HG02798 (cell line): Measurements from ENCODE around the gene DHRS4L2.
"Not testable (repeated sequence)": the region's sequence is repeated elsewhere in the genome, so short reads cannot be mapped to it uniquely, and the experiment has no call there.

Source experiments
- ATAC-seq: cut with Tn5 transposase; IDR thresholded peaks from one replicate; pipeline ENCODE4 v1.9.1; 2021; ENCODE audit warnings: mild to moderate bottlenecking; ENCODE audit not compliant: unreplicated experiment, poor library complexity

Gene DHRS4L2

GRCh38 chr14:23988607-23989363, at the start of gene DHRS4L2:
DHRS4L2 (plus strand) TSS chr14:23988929; CDS start chr14:23988948, 19 bp downstream.
- ATAC-seq, result peak; percentile 95

GRCh38 chr14:23939607-23940326, 49.0 kb upstream of the DHRS4L2 start:
- ATAC-seq, result no peak

GRCh38 chr14:23941230-23941629, 47.5 kb upstream of the DHRS4L2 start:
- no peak for ATAC-seq

GRCh38 chr14:23941669-23942068, 47.1 kb upstream of the DHRS4L2 start:
- no peak for ATAC-seq

- ATAC-seq, result no peak
Measured at GRCh38 chr14:23942587-23942986, 46.1 kb upstream of the DHRS4L2 start.

- ATAC-seq, result not testable (repeated sequence)
Measured at GRCh38 chr14:23949069-23949468, 39.7 kb upstream of the DHRS4L2 start.

GRCh38 chr14:23950411-23951135, 38.2 kb upstream of the DHRS4L2 start:
- no peak for ATAC-seq

GRCh38 chr14:23951136-23951466, 37.6 kb upstream of the DHRS4L2 start:
- not testable (repeated sequence) for ATAC-seq

GRCh38 chr14:23951590-23952201, 37.0 kb upstream of the DHRS4L2 start:
- no peak for ATAC-seq

GRCh38 chr14:23953116-23953463, 35.6 kb upstream of the DHRS4L2 start:
- ATAC-seq, result not testable (repeated sequence)

GRCh38 chr14:23953464-23954278, 35.1 kb upstream of the DHRS4L2 start, which contains the start of gene DHRS4:
DHRS4 (plus strand) TSS chr14:23953770; CDS start chr14:23953789, 19 bp downstream.
- ATAC-seq, result peak; percentile 92

GRCh38 chr14:23954279-23954614, 34.5 kb upstream of the DHRS4L2 start:
- ATAC-seq, result peak; percentile 8

GRCh38 chr14:23954965-23955364, 33.8 kb upstream of the DHRS4L2 start:
- not testable (repeated sequence) for ATAC-seq

GRCh38 chr14:23955811-23956210, 32.9 kb upstream of the DHRS4L2 start:
- not testable (repeated sequence) for ATAC-seq

- ATAC-seq, result not testable (repeated sequence)
Measured at GRCh38 chr14:23957913-23958569, 30.7 kb upstream of the DHRS4L2 start.

- ATAC-seq, result not testable (repeated sequence)
Measured at GRCh38 chr14:23960899-23961298, 27.8 kb upstream of the DHRS4L2 start.

GRCh38 chr14:23961704-23962103, 27.0 kb upstream of the DHRS4L2 start:
- ATAC-seq, result not testable (repeated sequence)

- peak; percentile 6 for ATAC-seq
Measured at GRCh38 chr14:23969130-23969480, 19.6 kb upstream of the DHRS4L2 start.

- peak; percentile 83 for ATAC-seq
Measured at GRCh38 chr14:23969481-23970282, 19.0 kb upstream of the DHRS4L2 start.
